GM23248 (cell line): ENCODE results near the gene ADGRG1.

Experiments used
- EZH2 ChIP-seq: fragments of 200-600 bp; sonication (generic); IDR thresholded peaks from 2 replicates; pipeline ENCODE4 v1.6.1; 2018; ENCODE audit warnings: antibody characterized with exemption, mild to moderate bottlenecking; ENCODE audit not compliant: insufficient read depth, poor library complexity, severe bottlenecking
- EZH2phosphoT487 ChIP-seq: fragments of 200-600 bp; sonication (generic); IDR thresholded peaks from 2 replicates; pipeline ENCODE4 v1.6.1; 2018; ENCODE audit warnings: antibody characterized with exemption, moderate library complexity, mild to moderate bottlenecking, low read depth; ENCODE audit not compliant: insufficient read depth

- TF ChIP-seq EZH2 (no peak), EZH2phosphoT487 (no peak)
These were observed 17.2 kb upstream of the ADGRG1 start for GRCh38 chr16:57611181-57611580.
